Smooth muscle cell (in vitro differentiated cells): ENCODE measurements around the gene U2AF2. TPM values are rescaled to one million over a fixed set of nuclear protein-coding genes. Genes with fewer than 3 reads are reported as not detected.

Source experiments
- DNase-seq: peaks from one replicate; lab custom pipeline; 2025; ENCODE audit not compliant: unreplicated experiment; lab: John Stamatoyannopoulos, UW
- H2AFZ ChIP-seq: fragments of 200-600 bp; sonication (generic); 2 replicates; pipeline ENCODE4 v1.6.0; 2016; ENCODE audit warnings: antibody characterized with exemption, low read depth, mild to moderate bottlenecking
- H3F3A ChIP-seq: fragments of 200-600 bp; sonication (generic); 2 replicates; pipeline ENCODE4 v1.6.0; 2017; ENCODE audit warnings: antibody characterized with exemption, low read depth
- H3K27ac ChIP-seq: fragments of 200-600 bp; sonication (generic); 2 replicates; pipeline ENCODE4 v1.5.1; 2016; ENCODE audit warnings: low read depth, mild to moderate bottlenecking
- H3K27me3 ChIP-seq: fragments of 200-600 bp; sonication (generic); 2 replicates; pipeline ENCODE4 v1.6.1; 2016; ENCODE audit warnings: low read depth, mild to moderate bottlenecking
- H3K36me3 ChIP-seq: fragments of 200-600 bp; sonication (generic); 2 replicates; pipeline ENCODE4 v1.5.1; 2016; ENCODE audit warnings: low read depth
- H3K4me1 ChIP-seq: fragments of 200-600 bp; sonication (generic); 2 replicates; pipeline ENCODE4 v1.5.1; 2016; ENCODE audit warnings: low read depth
- H3K4me2 ChIP-seq: fragments of 200-600 bp; sonication (generic); 2 replicates; pipeline ENCODE4 v1.6.0; 2016; ENCODE audit warnings: mild to moderate bottlenecking
- H3K4me3 ChIP-seq: fragments of 200-600 bp; sonication (generic); 2 replicates; pipeline ENCODE4 v1.5.1; 2016; ENCODE audit warnings: mild to moderate bottlenecking
- H3K79me2 ChIP-seq: fragments of 200-600 bp; sonication (generic); 2 replicates; pipeline ENCODE4 v1.6.0; 2016; ENCODE audit warnings: low read depth, mild to moderate bottlenecking
- H3K9ac ChIP-seq: fragments of 200-600 bp; sonication (generic); 2 replicates; pipeline ENCODE4 v1.6.0; 2016; ENCODE audit warnings: low read depth
- H3K9me3 ChIP-seq: fragments of 200-600 bp; sonication (generic); replicated peaks from 2 replicates; pipeline ENCODE4 v1.5.1; 2016; ENCODE audit warnings: low read depth
- H4K20me1 ChIP-seq: fragments of 200-600 bp; sonication (generic); 2 replicates; pipeline ENCODE4 v1.6.0; 2016; ENCODE audit warnings: low read depth
- CTCF ChIP-seq: fragments of 200-600 bp; sonication (generic); IDR thresholded peaks from 2 replicates; pipeline ENCODE4 v1.5.1; 2017; ENCODE audit warnings: borderline replicate concordance, mild to moderate bottlenecking, antibody characterized with exemption; ENCODE audit not compliant: insufficient read depth, poor library complexity, severe bottlenecking
- WGBS: methylation state at CpG from one replicate; pipeline ENCODE4 v1.1.7; 2016; ENCODE audit warnings: low lambda C conversion rate; 5-methylcytosine and 5-hydroxymethylcytosine counted together
- polyA plus RNA-seq: library from polyadenylated mRNA; unstranded; fragments of >200 nt; fragmentation: Nextera tagmentation; extraction: Ambion mirVana; gene quantifications from 2 replicates; pipeline ENCODE4 v1.2.1, GENCODE V29; 2016
- total RNA-seq: library from RNA; depleted of rRNA; stranded (reverse); fragments of >200 nt; gene quantifications from 2 replicates; pipeline ENCODE4 v1.2.3, GENCODE V29; 2014

Gene U2AF2
- total and polyA plus RNA-seq, 2 experiments from 2014 or later = 8.4 to 70.7 TPM

- no peaks in the 10 kb centered on the region for H3K36me3 ChIP-seq
- TF ChIP-seq CTCF = no peak
- H4K20me1 ChIP-seq = peaks cover 98% of the 10 kb centered on the region
Measured at GRCh38 chr19:55683449-55684261, 28.8 kb downstream of the U2AF2 start.

GRCh38 chr19:55684946-55685681 lies 30.3 kb downstream of the U2AF2 start:
- no peak overlapping the region for H3K9ac ChIP-seq
- no peak for DNase-seq
- peaks cover 62% of the 10 kb centered on the region for H3K79me2 ChIP-seq
- H3K9me3 ChIP-seq = no peaks in the 10 kb centered on the region
- no peaks in the 10 kb centered on the region for H3F3A ChIP-seq
- peaks cover 97% of the 10 kb centered on the region for H4K20me1 ChIP-seq
- H3K4me1 ChIP-seq = no peaks in the 10 kb centered on the region
- no peak overlapping the region for H3K4me3 ChIP-seq
- H2AFZ ChIP-seq = no peak overlapping the region
- WGBS = 98% methylated on average over 52 of the region's 60 CpGs
- H3K27me3 ChIP-seq = no peaks in the 10 kb centered on the region
- TF ChIP-seq CTCF = no peak
- H3K36me3 ChIP-seq = no peaks in the 10 kb centered on the region
- no peak overlapping the region for H3K27ac ChIP-seq
- H3K4me2 ChIP-seq = no peak overlapping the region

More at GRCh38 chr19:55683449-55684261, 28.8 kb downstream of the U2AF2 start:
- no peaks in the 10 kb centered on the region for H3F3A ChIP-seq
- DNase-seq = no peak
- no peak overlapping the region for H3K27ac ChIP-seq
- 96% methylated on average over 22 of the region's 22 CpGs for WGBS
- H3K79me2 ChIP-seq = peaks cover 77% of the 10 kb centered on the region
- H3K4me3 ChIP-seq = no peak overlapping the region
- no peak overlapping the region for H3K9ac ChIP-seq
- no peak overlapping the region for H3K4me2 ChIP-seq
- no peaks in the 10 kb centered on the region for H3K4me1 ChIP-seq
- H3K9me3 ChIP-seq = no peaks in the 10 kb centered on the region
- H3K27me3 ChIP-seq = no peaks in the 10 kb centered on the region
- no peak overlapping the region for H2AFZ ChIP-seq

GRCh38 chr19:55685776-55686175 lies 30.9 kb downstream of the U2AF2 start:
- Histone ChIP-seq H3K79me2 (peaks cover 55% of the 10 kb centered on the region), H3F3A (no peaks in the 10 kb centered on the region), H3K9me3 (no peaks in the 10 kb centered on the region), H3K9ac (no peak overlapping the region), H3K4me2 (no peak overlapping the region), H2AFZ (no peak overlapping the region), H4K20me1 (peaks cover 97% of the 10 kb centered on the region), H3K4me3 (no peak overlapping the region), H3K27me3 (no peaks in the 10 kb centered on the region), H3K4me1 (no peaks in the 10 kb centered on the region), H3K36me3 (no peaks in the 10 kb centered on the region), H3K27ac (no peak overlapping the region)
- no peak for DNase-seq
- no peak for TF ChIP-seq CTCF
- 98% methylated on average over 6 of the region's 6 CpGs for WGBS
